ENCODE measurements around the gene SLC22A23.

GRCh38 chr6:3439961-3440360, 16.9 kb downstream of the SLC22A23 start:
- TF ChIP-seq CTCF (IDR thresholded peaks at IDR 0.05) (no peak), POLR2A (IDR thresholded peaks at IDR 0.05; ENCODE audit: low read depth) (no peak), EP300 (IDR thresholded peaks at IDR 0.05) (no peak), POLR2AphosphoS5 (IDR thresholded peaks at IDR 0.05) (no peak)

Measured in esophagus muscularis mucosa (tissue), 4 donors.